ENCODE measurements around the gene OR12D1. TPM values are rescaled to one million over a fixed set of nuclear protein-coding genes. Genes with fewer than 3 reads are reported as not detected.

OR12D1 gene
- total RNA-seq, 1 experiment from 2014 or later = not detected

DNA sequence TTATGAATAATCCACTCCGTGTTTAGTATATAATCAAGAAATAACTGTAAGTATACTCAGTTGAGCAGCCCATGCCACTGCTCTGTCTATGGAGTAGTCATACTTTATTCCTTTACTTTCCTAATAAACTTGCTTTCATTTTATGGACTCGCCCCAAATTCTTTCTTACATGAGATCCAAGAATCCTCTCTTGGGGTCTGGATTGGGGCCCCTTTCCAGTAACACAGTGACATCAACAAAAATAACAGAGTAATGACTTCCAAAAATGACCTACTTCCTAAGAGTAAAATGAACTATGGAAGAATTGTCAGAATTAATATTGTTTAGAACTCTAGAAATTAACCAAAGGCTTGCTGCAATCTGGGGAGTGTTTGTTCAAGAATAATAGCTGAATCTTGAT lies 51.1 kb downstream of the OR12D1 start:
- no TSS peak for BruUV-seq (replicated peaks)
- CTCF ChIA-PET = no interaction called here
- H3K9me3 Mint-ChIP-seq (ENCODE audit: unreplicated experiment) = no peaks in the 10 kb centered on the region
- H3K27me3 Mint-ChIP-seq (ENCODE audit: insufficient read depth, unreplicated experiment) = peaks cover 6% of the 10 kb centered on the region
- TF ChIP-seq, protein P1, sequence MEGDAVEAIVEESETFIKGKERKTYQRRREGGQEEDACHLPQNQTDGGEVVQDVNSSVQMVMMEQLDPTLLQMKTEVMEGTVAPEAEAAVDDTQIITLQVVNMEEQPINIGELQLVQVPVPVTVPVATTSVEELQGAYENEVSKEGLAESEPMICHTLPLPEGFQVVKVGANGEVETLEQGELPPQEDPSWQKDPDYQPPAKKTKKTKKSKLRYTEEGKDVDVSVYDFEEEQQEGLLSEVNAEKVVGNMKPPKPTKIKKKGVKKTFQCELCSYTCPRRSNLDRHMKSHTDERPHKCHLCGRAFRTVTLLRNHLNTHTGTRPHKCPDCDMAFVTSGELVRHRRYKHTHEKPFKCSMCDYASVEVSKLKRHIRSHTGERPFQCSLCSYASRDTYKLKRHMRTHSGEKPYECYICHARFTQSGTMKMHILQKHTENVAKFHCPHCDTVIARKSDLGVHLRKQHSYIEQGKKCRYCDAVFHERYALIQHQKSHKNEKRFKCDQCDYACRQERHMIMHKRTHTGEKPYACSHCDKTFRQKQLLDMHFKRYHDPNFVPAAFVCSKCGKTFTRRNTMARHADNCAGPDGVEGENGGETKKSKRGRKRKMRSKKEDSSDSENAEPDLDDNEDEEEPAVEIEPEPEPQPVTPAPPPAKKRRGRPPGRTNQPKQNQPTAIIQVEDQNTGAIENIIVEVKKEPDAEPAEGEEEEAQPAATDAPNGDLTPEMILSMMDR (IDR thresholded peaks at IDR 0.05; ENCODE audit: insufficient read depth in 1 of 2, low read depth in 1 of 2, low read length in 1 of 2, severe bottlenecking in 1 of 2, unreplicated experiment in 1 of 2) = no peak
- intact Hi-C loops (cut with micrococcal nuclease; ENCODE audit: unreplicated experiment) = no loop called here
- DNase-seq = no peak
- no peaks in the 10 kb centered on the region for H3K27me3 ChIP-seq (replicated peaks; ENCODE audit: control insufficient read depth, insufficient read depth, low read length)
- no peaks in the 10 kb centered on the region for H3K36me3 Mint-ChIP-seq (ENCODE audit: insufficient read depth, unreplicated experiment)
- no peaks in the 10 kb centered on the region for H3K36me3 ChIP-seq (ENCODE audit: control insufficient read depth, insufficient read depth, low read length)
- POLR2A ChIA-PET = no interaction called here
- H3K4me3 Mint-ChIP-seq (ENCODE audit: unreplicated experiment) = no peak overlapping the region
- no peak overlapping the region for H3K4me3 ChIP-seq (ENCODE audit: low read depth, low read length)
- no peaks in the 10 kb centered on the region for H3K4me1 Mint-ChIP-seq (ENCODE audit: low read depth, unreplicated experiment)
- H3K27ac Mint-ChIP-seq (ENCODE audit: unreplicated experiment) = no peak overlapping the region
- no peaks in the 10 kb centered on the region for H3K4me1 ChIP-seq
- H3K9me3 ChIP-seq = no peaks in the 10 kb centered on the region

DNA sequence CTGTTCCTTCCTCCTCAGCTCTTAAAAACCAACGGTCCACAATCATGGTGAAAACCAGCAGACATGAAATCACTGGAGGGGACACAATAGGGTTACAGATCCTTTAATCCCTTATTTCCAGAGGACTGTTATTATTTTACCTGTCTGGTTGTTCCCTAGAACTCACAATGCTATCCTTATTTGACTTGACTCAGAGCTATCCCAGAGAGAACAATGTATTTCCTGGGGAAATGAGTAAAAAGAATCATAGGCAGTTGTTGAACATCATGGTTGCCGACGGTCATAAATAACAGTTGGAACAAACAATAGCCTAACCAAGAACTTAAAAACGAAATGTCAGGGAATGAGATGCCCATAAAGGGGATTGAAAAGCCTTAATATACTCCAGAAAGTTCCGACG lies 51.5 kb downstream of the OR12D1 start:
- no peak overlapping the region for H3K4me3 Mint-ChIP-seq (ENCODE audit: unreplicated experiment)
- CTCF ChIA-PET = no interaction called here
- intact Hi-C loops (cut with micrococcal nuclease; ENCODE audit: unreplicated experiment) = no loop called here
- no peaks in the 10 kb centered on the region for H3K27me3 ChIP-seq (replicated peaks; ENCODE audit: control insufficient read depth, insufficient read depth, low read length)
- TF ChIP-seq, protein P1 (IDR thresholded peaks at IDR 0.05; ENCODE audit: insufficient read depth in 1 of 2, low read depth in 1 of 2, low read length in 1 of 2, severe bottlenecking in 1 of 2, unreplicated experiment in 1 of 2) = no peak
- no peaks in the 10 kb centered on the region for H3K4me1 Mint-ChIP-seq (ENCODE audit: low read depth, unreplicated experiment)
- H3K9me3 ChIP-seq = no peaks in the 10 kb centered on the region
- H3K36me3 Mint-ChIP-seq (ENCODE audit: insufficient read depth, unreplicated experiment) = no peaks in the 10 kb centered on the region
- peaks cover 6% of the 10 kb centered on the region for H3K27me3 Mint-ChIP-seq (ENCODE audit: insufficient read depth, unreplicated experiment)
- H3K27ac Mint-ChIP-seq (ENCODE audit: unreplicated experiment) = no peak overlapping the region
- POLR2A ChIA-PET = no interaction called here
- no peaks in the 10 kb centered on the region for H3K36me3 ChIP-seq (ENCODE audit: control insufficient read depth, insufficient read depth, low read length)
- H3K9me3 Mint-ChIP-seq (ENCODE audit: unreplicated experiment) = no peaks in the 10 kb centered on the region
- H3K4me3 ChIP-seq (ENCODE audit: low read depth, low read length) = no peak overlapping the region
- DNase-seq = no peak
- BruUV-seq (replicated peaks) = no TSS peak
- no peaks in the 10 kb centered on the region for H3K4me1 ChIP-seq

Other genes with a start within 250 kb of the OR12D1 start
- gene OR2J2, start 244.0 kb upstream of the OR12D1 start, total RNA-seq (2022) = not detected in 2 replicates
- gene OR14J1, start 113.2 kb upstream of the OR12D1 start, total RNA-seq (2022) = not detected in 2 replicates
- gene OR5V1, start 46.1 kb upstream of the OR12D1 start, total RNA-seq (2022) = not detected in 2 replicates
- not detected in 2 replicates for gene OR12D3, start 39.6 kb upstream of the OR12D1 start, total RNA-seq (2022)
- gene OR12D2, start 19.3 kb upstream of the OR12D1 start, total RNA-seq (2022) = not detected in 2 replicates
- gene OR10C1, start 24.4 kb downstream of the OR12D1 start, total RNA-seq (2022) = not detected in 2 replicates
- not detected in 2 replicates for gene OR11A1, start 42.1 kb downstream of the OR12D1 start, total RNA-seq (2022)
- gene OR2H1, start 42.2 kb downstream of the OR12D1 start, total RNA-seq (2022) = not detected in 2 replicates
- gene MAS1L, start 73.0 kb downstream of the OR12D1 start, total RNA-seq (2022) = not detected in 2 replicates
- gene UBD, start 144.8 kb downstream of the OR12D1 start, total RNA-seq (2022) = 4.9 and 8.2 TPM in 2 replicates
- not detected in 2 replicates for gene OR2H2, start 170.2 kb downstream of the OR12D1 start, total RNA-seq (2022)
- gene GABBR1, start 218.3 kb downstream of the OR12D1 start, total RNA-seq (2022) = 3.3 and 4.1 TPM in 2 replicates
- gene MOG, start 242.2 kb downstream of the OR12D1 start, total RNA-seq (2022) = not detected in 2 replicates